IPS-11a (cell line): ENCODE data around the gene S100A8.
"Not testable (repeated sequence)": the region's sequence is repeated elsewhere in the genome, so short reads cannot be mapped to it uniquely, and the experiment has no call there.

Experiments used
- H3K4me3 ChIP-seq: one replicate; pipeline ENCODE4 v1.5.1; 2013; ENCODE audit warnings: low read depth, low read length, control low read depth

S100A8 gene

DNA sequence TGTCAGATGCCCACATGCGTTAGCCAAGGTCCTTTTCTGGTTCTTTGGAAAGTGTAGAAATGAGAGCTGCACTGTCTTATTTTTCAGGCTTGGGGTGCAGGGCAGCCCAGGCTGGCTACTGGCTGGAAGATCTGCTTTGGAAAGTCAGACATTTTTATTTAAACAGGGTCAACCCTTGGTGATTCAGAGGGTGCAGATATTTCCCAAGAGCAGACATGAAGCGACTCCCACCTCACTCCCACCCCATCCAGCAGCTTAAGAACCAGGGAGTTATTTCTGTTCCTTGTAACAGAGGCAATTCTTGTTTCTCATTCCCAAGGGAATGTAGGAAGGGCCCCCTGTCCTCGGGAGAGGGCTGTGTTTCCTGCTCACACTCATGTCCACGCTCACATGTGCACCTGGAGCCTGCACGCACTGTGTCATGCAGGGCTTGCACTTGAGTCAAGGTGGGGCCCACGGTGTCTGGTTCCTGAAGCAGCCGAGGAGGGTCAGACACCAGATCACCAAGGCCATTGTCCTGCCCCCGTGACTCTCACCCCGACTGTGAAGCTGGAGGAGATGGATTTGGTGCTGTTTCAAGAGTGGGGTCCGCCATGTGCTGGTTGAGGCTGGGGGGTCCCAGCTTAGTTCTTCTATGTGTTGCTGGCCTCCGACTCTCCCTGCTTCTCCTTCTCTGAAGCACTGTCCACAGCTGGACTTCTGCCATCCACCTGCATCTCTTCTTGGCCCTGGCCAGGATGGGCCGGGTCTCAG, 26.4 kb upstream of the S100A8 start:
- no peak overlapping the region for H3K4me3 ChIP-seq

- H3K4me3 ChIP-seq: no peak within 1 kb of the TSS
These were observed 25.1 kb upstream of the S100A8 start, which contains the start of gene S100A7A for GRCh38 chr1:153415850-153416570. TSS of gene S100A7A (plus strand) at chr1:153416520. CDS start at chr1:153418083, 1,563 bp downstream.

DNA sequence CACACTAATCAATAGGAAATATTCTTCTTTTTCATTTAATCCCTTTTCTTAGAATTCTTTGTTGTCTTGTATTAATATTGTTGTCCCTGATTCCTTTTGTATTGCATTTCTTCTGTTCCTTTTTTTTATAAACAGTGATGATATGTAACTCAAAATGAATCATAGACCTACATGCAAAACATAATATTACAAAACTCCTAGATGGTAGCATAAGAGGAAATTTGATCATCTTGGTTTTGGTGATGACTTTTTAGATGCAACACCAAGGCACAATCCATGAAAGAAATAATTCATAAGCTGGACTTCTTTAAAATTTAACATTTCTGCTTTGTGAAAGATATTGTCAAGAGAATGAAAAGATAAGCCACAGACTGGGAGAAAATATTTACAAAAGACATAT, 23.1 kb upstream of the S100A8 start:
- not testable (repeated sequence) for H3K4me3 ChIP-seq

GRCh38 chr1:153407274-153407673, 16.4 kb upstream of the S100A8 start:
- H3K4me3 ChIP-seq: not testable (repeated sequence)

DNA sequence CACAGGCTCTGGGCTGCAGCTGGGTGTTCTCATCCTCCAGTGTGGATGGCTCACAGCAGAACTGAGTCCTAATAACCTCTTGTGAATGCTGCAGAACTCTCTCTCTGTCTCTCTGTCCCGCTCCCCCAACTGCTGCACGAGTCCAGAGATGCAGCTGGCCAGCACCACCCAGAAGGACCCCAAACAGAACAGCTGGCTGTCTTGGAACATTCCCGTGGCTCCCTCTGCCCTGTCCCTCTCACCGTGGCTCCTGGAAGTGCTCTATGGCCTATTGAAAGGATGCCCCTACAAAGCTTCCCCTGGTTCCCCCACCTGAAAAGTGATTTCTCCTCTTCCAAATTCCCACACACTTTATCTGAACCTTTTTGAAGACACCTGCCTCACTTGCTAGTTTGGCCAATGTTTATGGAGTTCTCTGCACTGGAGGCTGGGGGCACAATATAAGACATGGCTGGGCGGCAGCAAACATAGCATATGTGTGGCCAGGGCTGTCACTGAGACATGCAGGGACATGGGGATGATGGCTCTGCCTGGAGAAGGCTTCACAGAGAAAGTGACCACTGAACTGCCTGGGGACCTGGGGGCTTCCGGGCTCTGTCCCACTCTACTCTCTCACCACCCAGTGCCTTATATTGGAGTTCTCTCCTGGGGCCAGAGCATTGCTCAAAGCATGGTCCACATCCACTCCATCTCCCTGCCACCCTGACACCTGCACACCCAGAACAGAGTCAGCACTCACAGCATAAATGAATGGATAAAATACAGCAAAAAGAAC, 15.1 kb upstream of the S100A8 start:
- H3K4me3 ChIP-seq: not testable (repeated sequence)

DNA sequence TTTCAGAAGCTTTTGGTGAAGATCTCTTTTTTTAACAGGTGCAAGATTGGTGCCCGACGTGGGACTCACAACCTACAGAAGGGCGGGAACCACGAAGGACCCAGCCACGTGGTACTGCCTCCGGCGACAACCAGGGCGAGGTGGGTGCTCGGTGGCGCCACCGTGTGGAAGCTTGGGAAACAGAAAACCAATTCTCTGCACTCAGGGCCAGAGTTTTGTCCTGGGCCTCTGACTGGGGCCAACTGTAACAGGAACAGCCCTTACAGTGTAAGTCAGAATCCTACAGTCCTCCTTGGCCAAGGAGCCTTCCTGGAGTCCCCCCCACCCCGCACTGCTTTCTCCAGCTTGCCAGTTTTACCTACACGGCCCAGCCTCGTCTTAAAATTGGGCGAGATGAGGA, 13.9 kb upstream of the S100A8 start:
- H3K4me3 ChIP-seq: no peak overlapping the region

GRCh38 chr1:153404086-153404635, 13.3 kb upstream of the S100A8 start:
- H3K4me3 ChIP-seq: no peak overlapping the region

- H3K4me3 ChIP-seq: no peak overlapping the region
These were observed 12.7 kb upstream of the S100A8 start for GRCh38 chr1:153403421-153404085.

DNA sequence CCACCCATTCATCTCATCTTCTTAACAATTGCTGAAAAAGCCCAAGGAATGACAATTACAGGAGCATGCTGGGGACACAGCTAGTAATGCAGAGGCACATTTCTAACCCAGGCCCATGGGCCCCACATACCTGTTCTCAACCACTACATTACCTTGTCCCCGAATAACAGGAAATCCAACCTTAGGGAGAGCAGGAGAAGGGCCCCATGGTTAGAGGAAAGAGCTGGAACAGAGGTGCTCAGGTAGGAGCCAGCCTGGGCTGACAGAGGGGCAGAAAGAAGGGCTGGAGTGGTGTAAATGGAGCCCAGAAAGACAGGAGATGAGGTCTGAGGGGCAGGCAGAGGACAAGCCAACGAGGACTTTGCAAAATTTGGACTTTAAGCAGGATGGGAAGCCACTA, 11.4 kb upstream of the S100A8 start:
- no peak overlapping the region for H3K4me3 ChIP-seq

- H3K4me3 ChIP-seq: no peak overlapping the region
These were observed 10.6 kb upstream of the S100A8 start for GRCh38 chr1:153401461-153401860.

DNA sequence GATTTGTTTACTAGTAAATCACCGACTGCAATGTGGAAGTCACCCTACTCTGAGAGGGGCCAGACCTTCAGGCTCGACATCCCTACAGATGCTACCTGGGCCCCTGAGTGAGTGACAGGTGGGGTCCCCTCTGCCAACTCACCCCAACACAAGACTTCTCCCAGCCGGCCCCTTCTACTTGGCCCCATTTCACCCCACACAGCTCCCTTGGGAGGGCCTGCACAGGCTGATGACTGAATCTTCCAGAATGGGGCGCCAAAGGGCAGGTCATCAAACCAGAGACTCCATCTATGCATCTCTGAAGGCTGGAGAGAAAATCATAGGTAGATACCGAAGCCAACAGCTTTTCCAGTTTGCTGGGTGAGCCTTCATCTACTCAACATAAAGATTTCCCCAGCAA, 9.4 kb upstream of the S100A8 start:
- no peak overlapping the region for H3K4me3 ChIP-seq

DNA sequence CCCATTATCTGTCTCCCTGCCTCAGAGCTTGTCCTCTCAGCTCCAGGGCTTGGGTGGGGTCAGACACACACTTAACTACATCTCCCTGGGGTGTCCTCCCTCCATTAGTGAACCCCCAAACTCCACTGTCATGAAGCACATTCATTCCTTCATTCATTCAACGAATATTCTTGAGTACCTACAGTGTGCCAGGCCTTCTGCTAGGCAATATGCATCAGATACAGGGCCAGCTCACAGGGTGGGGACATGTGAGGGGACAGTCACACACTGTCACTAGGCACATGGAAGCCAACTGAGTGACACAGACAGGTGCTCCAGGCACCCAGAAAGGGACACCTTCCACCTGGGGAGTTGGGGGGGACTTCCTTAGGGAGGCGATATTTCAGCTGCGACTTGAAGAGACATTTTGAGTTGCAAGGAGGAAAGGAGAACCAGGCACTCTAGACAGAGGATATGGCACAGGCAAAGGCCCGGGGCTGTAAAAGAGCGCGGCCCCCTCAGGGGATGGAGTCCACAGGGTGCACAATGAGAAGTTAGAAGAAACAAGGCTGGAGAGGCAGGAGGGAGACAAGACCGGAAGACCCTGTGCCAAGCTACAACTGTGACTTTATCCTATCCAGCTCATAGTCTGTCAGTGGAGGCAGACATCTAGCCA, 8.7 kb upstream of the S100A8 start:
- H3K4me3 ChIP-seq: no peak overlapping the region

- no peak overlapping the region for H3K4me3 ChIP-seq
These were observed 7.2 kb upstream of the S100A8 start for GRCh38 chr1:153397924-153398651.

GRCh38 chr1:153397051-153397923, 6.4 kb upstream of the S100A8 start:
- H3K4me3 ChIP-seq: no peak overlapping the region

GRCh38 chr1:153396461-153396860, 5.6 kb upstream of the S100A8 start:
- H3K4me3 ChIP-seq: no peak overlapping the region

DNA sequence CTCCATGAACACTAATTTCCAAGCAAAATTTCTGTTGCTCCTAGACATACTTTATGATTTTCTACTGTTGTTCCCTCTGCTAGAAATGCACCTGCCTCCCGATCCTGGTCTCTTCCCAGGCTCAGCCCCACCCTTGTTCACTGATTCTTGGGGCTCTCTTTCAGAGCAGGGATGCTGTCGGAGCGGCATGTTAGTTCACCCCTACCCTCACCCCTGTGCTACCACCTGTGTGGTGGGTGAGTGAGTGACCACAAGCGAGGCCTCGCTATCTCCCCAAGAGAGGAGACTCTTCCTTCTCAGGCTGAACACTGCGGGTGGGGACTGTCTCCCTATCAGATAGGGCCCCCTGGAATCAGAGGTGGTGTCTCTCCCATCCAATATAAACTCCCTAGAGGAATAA, 4.9 kb upstream of the S100A8 start:
- H3K4me3 ChIP-seq: no peak overlapping the region

DNA sequence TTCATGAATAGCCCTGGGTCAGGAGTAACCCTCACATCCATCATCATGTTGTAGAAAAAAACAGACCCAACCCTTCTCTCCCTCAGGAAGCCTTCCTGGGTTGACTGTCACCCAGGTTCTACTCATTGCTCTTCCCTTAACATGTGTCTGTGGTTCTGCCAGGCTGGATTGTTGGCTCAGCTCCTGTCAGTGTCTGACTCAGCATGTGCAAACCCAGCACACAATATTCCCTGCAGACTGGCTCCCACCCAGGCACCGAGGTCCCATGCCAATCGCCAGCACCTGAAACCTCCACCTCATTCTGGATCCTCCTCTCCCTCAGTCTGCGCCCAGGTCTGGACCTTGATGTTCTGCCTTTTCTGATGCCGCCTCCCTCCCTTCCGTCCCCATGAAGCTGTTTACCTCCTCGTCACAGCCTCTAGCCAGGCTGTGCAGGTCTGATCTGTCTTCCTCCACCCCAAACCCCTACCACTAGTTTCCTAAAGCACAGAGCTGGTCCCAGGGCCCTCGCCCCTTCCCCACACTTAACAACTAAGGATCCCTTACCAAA, 4.3 kb upstream of the S100A8 start:
- H3K4me3 ChIP-seq: no peak overlapping the region

DNA sequence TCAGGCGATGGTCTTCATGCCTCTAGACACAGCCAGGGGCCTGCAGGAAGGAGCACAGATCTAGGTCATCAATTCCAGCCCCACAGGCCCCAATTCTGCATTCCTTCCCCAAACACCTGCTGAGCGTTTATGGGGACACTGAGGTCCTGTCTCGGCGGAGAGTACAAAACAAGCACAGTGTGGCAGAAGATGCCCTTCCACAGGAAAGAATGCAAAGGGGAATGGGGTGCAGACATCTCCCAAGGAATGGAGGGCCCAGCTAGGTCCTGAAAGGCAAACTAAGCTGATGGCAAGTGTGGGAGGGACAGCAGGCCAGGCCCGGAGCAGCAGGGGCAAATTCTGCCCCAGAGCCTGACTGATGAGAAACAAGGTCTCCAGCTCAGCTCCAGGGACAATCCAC, 3.5 kb upstream of the S100A8 start:
- H3K4me3 ChIP-seq: no peak overlapping the region
